ENCODE data around the gene C10orf67.

GRCh38 chr10:23187155-23187554, 157.4 kb downstream of the C10orf67 start:
- no peak for TF ChIP-seq CTCF (IDR thresholded peaks at IDR 0.05 in 4 of 5, conservative IDR thresholded peaks at IDR 0.05 in 1 of 5)
- TF ChIP-seq POLR2A (IDR thresholded peaks at IDR 0.05) = no peak
